KOPT-K1 (cell line): ENCODE results near the gene KCNA10.

ENCODE experiments used
- H3K27ac ChIP-seq: fragments of 200-600 bp; sonication (generic); 2 replicates; pipeline ENCODE4 v1.5.1; 2016; ENCODE audit warnings: antibody characterized with exemption, mild to moderate bottlenecking, low read depth, low read length; ENCODE audit not compliant: poor library complexity, severe bottlenecking
- H3K36me3 ChIP-seq: fragments of 200-600 bp; sonication (generic); 2 replicates; pipeline ENCODE4 v1.5.1; 2017; ENCODE audit warnings: antibody characterized with exemption, mild to moderate bottlenecking, low read length, moderate library complexity; ENCODE audit not compliant: insufficient read depth
- H3K9me3 ChIP-seq: fragments of 200-600 bp; sonication (generic); 2 replicates; pipeline ENCODE4 v1.5.1; 2017; ENCODE audit warnings: antibody characterized with exemption, low read length, mild to moderate bottlenecking; ENCODE audit not compliant: insufficient read depth, poor library complexity, severe bottlenecking

KCNA10 gene

GRCh38 chr1:110544753-110545152, 25.8 kb upstream of the KCNA10 start:
- no peak overlapping the region for H3K27ac ChIP-seq
- no peaks in the 10 kb centered on the region for H3K9me3 ChIP-seq
- no peaks in the 10 kb centered on the region for H3K36me3 ChIP-seq

- H3K36me3 ChIP-seq: no peaks in the 10 kb centered on the region
- no peaks in the 10 kb centered on the region for H3K9me3 ChIP-seq
- H3K27ac ChIP-seq: no peak overlapping the region
These were observed 23.8 kb upstream of the KCNA10 start for GRCh38 chr1:110542725-110543124.

- no peaks in the 10 kb centered on the region for H3K36me3 ChIP-seq
- H3K9me3 ChIP-seq: no peaks in the 10 kb centered on the region
- H3K27ac ChIP-seq: no peak overlapping the region
These were observed 23.0 kb upstream of the KCNA10 start for GRCh38 chr1:110541906-110542395.

- H3K27ac ChIP-seq: no peak overlapping the region
- no peaks in the 10 kb centered on the region for H3K9me3 ChIP-seq
- H3K36me3 ChIP-seq: no peaks in the 10 kb centered on the region
These were observed 22.1 kb upstream of the KCNA10 start for GRCh38 chr1:110540891-110541685.

- H3K27ac ChIP-seq: no peak overlapping the region
- no peaks in the 10 kb centered on the region for H3K36me3 ChIP-seq
- H3K9me3 ChIP-seq: no peaks in the 10 kb centered on the region
These were observed 19.9 kb upstream of the KCNA10 start for GRCh38 chr1:110538921-110539320.

GRCh38 chr1:110538075-110538474, 19.1 kb upstream of the KCNA10 start:
- H3K9me3 ChIP-seq: no peaks in the 10 kb centered on the region
- no peaks in the 10 kb centered on the region for H3K36me3 ChIP-seq
- no peak overlapping the region for H3K27ac ChIP-seq

- H3K36me3 ChIP-seq: no peaks in the 10 kb centered on the region
- no peaks in the 10 kb centered on the region for H3K9me3 ChIP-seq
- no peak overlapping the region for H3K27ac ChIP-seq
These were observed 17.0 kb upstream of the KCNA10 start for GRCh38 chr1:110535985-110536384.

GRCh38 chr1:110533230-110533629, 14.3 kb upstream of the KCNA10 start:
- H3K27ac ChIP-seq: no peak overlapping the region
- H3K9me3 ChIP-seq: no peaks in the 10 kb centered on the region
- no peaks in the 10 kb centered on the region for H3K36me3 ChIP-seq

GRCh38 chr1:110529011-110529410, 10.0 kb upstream of the KCNA10 start:
- Histone ChIP-seq H3K36me3 (no peaks in the 10 kb centered on the region), H3K27ac (no peak overlapping the region), H3K9me3 (no peaks in the 10 kb centered on the region)

- no peak overlapping the region for H3K27ac ChIP-seq
- no peaks in the 10 kb centered on the region for H3K9me3 ChIP-seq
- no peaks in the 10 kb centered on the region for H3K36me3 ChIP-seq
These were observed 7.3 kb upstream of the KCNA10 start for GRCh38 chr1:110526201-110526780.

GRCh38 chr1:110525249-110525595, 6.2 kb upstream of the KCNA10 start:
- Histone ChIP-seq H3K36me3 (no peaks in the 10 kb centered on the region), H3K27ac (no peak overlapping the region), H3K9me3 (no peaks in the 10 kb centered on the region)

GRCh38 chr1:110524311-110525248, 5.6 kb upstream of the KCNA10 start:
- Histone ChIP-seq H3K9me3 (no peaks in the 10 kb centered on the region), H3K36me3 (no peaks in the 10 kb centered on the region), H3K27ac (no peak overlapping the region)

- Histone ChIP-seq H3K27ac (no peak overlapping the region), H3K9me3 (no peaks in the 10 kb centered on the region), H3K36me3 (no peaks in the 10 kb centered on the region)
These were observed 4.0 kb upstream of the KCNA10 start for GRCh38 chr1:110523011-110523410.

GRCh38 chr1:110522560-110522959, 3.6 kb upstream of the KCNA10 start:
- Histone ChIP-seq H3K27ac (no peak overlapping the region), H3K9me3 (no peaks in the 10 kb centered on the region), H3K36me3 (no peaks in the 10 kb centered on the region)

GRCh38 chr1:110520827-110521226, 1.9 kb upstream of the KCNA10 start:
- Histone ChIP-seq H3K36me3 (no peaks in the 10 kb centered on the region), H3K9me3 (no peaks in the 10 kb centered on the region), H3K27ac (no peak overlapping the region)
